HG02678 (cell line): ENCODE measurements around the gene SH3GLB2.

Experiments
- ATAC-seq: cut with Tn5 transposase; IDR thresholded peaks from one replicate; pipeline ENCODE4 v1.9.1; 2021; ENCODE audit warnings: mild to moderate bottlenecking, moderate library complexity; ENCODE audit not compliant: unreplicated experiment

SH3GLB2 gene

GRCh38 chr9:129054163-129054851 lies 26.2 kb upstream of the SH3GLB2 start:
- ATAC-seq, result no peak

- ATAC-seq, result no peak
These were observed 24.9 kb upstream of the SH3GLB2 start for GRCh38 chr9:129053020-129053419.

- no peak for ATAC-seq
These were observed 24.5 kb upstream of the SH3GLB2 start for GRCh38 chr9:129052592-129052991.

- no peak for ATAC-seq
These were observed 13.9 kb upstream of the SH3GLB2 start for GRCh38 chr9:129042016-129042415.

- no peak for ATAC-seq
These were observed 12.0 kb upstream of the SH3GLB2 start for GRCh38 chr9:129040113-129040643.

GRCh38 chr9:129038109-129038852 lies 10.2 kb upstream of the SH3GLB2 start:
- ATAC-seq, result no peak

GRCh38 chr9:129037767-129038098 lies 9.6 kb upstream of the SH3GLB2 start:
- ATAC-seq, result no peak

GRCh38 chr9:129036923-129037766 lies 9.0 kb upstream of the SH3GLB2 start:
- ATAC-seq, result peak; percentile 1

GRCh38 chr9:129036241-129036922 lies 8.3 kb upstream of the SH3GLB2 start, which contains the start of gene MIGA2:
TSS of gene MIGA2 (plus strand) at chr9:129036626. CDS start at chr9:129040595, 3,969 bp downstream.
- peak; percentile 98 for ATAC-seq

- ATAC-seq, result peak; percentile 2
These were observed 7.7 kb upstream of the SH3GLB2 start for GRCh38 chr9:129035838-129036237.

- ATAC-seq, result no peak
These were observed 5.1 kb upstream of the SH3GLB2 start for GRCh38 chr9:129033216-129033615.

GRCh38 chr9:129032541-129033159 lies 4.5 kb upstream of the SH3GLB2 start:
- no peak for ATAC-seq

GRCh38 chr9:129031514-129031913 lies 3.4 kb upstream of the SH3GLB2 start:
- ATAC-seq, result no peak

GRCh38 chr9:129030191-129030590 lies 2.1 kb upstream of the SH3GLB2 start:
- no peak for ATAC-seq

GRCh38 chr9:129027685-129028191 lies 393 bp downstream of the SH3GLB2 start:
- ATAC-seq, result peak; percentile 39

GRCh38 chr9:129027224-129027684 lies 877 bp downstream of the SH3GLB2 start:
- no peak for ATAC-seq

- ATAC-seq, result no peak
These were observed 1.5 kb downstream of the SH3GLB2 start for GRCh38 chr9:129026442-129027223.

- no peak for ATAC-seq
These were observed 4.3 kb downstream of the SH3GLB2 start for GRCh38 chr9:129023908-129024233.
